Stomach (tissue), 4 donors: ENCODE measurements around the gene MRPL55.

Experiments
- POLR2AphosphoS5 ChIP-seq, 3 donors: sonication (generic); formaldehyde crosslinking; IDR thresholded peaks; one replicate each; pipeline ENCODE4 v1.6.1; 2016; ENCODE audit warnings: antibody characterized with exemption in 3 of 3
- TF ChIP-seq, protein P1 (sequence below), 7 experiments: fragments of 450-650 bp in 4 of 7; fragments of 200-600 bp in 3 of 7; sonication (generic) in 3 of 7; IDR thresholded peaks; one replicate each; pipeline ENCODE4 v1.5.1; 2016 to 2019; ENCODE audit warnings: antibody characterized with exemption in 7 of 7, control low read depth in 2 of 7, mild to moderate bottlenecking in 1 of 7

DNA sequence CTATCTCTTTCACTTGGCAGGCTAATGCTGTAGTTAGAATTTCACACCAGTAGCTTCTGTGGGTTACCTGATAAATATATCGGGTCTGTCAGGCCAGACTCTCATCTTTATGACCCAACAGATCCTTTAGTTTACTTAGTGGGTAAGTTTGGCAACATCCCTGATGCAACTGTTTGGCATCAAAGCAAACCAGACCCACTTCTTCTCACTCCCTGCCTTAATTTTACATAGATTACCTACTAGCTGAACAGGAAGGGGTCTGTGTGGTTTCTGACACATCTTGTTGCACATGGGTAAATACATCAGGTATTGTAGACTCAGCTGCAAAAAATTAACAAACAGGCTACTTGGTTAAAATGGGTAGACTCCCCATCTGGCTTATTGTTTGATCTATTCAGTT lies 27.8 kb upstream of the MRPL55 start:
- TF ChIP-seq, protein P1, sequence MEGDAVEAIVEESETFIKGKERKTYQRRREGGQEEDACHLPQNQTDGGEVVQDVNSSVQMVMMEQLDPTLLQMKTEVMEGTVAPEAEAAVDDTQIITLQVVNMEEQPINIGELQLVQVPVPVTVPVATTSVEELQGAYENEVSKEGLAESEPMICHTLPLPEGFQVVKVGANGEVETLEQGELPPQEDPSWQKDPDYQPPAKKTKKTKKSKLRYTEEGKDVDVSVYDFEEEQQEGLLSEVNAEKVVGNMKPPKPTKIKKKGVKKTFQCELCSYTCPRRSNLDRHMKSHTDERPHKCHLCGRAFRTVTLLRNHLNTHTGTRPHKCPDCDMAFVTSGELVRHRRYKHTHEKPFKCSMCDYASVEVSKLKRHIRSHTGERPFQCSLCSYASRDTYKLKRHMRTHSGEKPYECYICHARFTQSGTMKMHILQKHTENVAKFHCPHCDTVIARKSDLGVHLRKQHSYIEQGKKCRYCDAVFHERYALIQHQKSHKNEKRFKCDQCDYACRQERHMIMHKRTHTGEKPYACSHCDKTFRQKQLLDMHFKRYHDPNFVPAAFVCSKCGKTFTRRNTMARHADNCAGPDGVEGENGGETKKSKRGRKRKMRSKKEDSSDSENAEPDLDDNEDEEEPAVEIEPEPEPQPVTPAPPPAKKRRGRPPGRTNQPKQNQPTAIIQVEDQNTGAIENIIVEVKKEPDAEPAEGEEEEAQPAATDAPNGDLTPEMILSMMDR (IDR thresholded peaks at IDR 0.05): no peak
- TF ChIP-seq POLR2AphosphoS5 (IDR thresholded peaks at IDR 0.05): no peak
